LNCaP clone FGC (cell line): Measurements from ENCODE around the gene CYP1A2.
A peak's percentile ranks its signal among the peaks of the same experiment; 100 is the strongest.

Experiments
- DNase-seq: peaks from one replicate; pipeline ENCODE4 v3.0.0-alpha.2; 2011; ENCODE audit warnings: low read depth
- H3K4me3 ChIP-seq: 2 replicates; pipeline ENCODE4 v1.5.1; 2011; ENCODE audit warnings: mild to moderate bottlenecking, low read depth, low read length, control low read depth
- CTCF ChIP-seq: IDR thresholded peaks from 2 replicates; pipeline ENCODE4 v1.5.1; 2012; ENCODE audit warnings: mild to moderate bottlenecking; ENCODE audit not compliant: control insufficient read depth, insufficient read depth; ENCODE audit errors: extremely low read depth

CYP1A2 gene

DNA sequence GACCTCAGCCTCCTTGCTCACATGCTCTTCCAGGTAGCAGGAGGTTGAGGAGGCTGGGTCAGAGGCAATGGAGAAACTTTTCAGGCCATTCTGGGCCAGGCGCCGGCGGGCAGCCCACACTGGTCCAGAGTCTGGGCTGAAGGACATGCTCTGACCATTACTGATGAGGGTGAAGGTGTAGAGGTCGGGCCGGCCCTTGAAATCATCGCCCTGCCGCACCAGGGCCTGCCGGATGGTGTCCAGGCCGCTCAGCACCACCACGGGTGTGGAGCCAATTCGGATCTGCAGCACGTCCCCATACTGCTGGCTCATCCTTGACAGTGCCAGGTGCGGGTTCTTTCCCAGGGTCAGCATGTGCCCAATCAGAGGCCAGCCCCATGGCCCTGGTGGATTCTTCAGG lies 26.1 kb upstream of the CYP1A2 start:
- H3K4me3 ChIP-seq = no peak overlapping the region
- no peak for TF ChIP-seq CTCF
- no peak for DNase-seq

- no peak for DNase-seq
- TF ChIP-seq CTCF = no peak
- H3K4me3 ChIP-seq = no peak overlapping the region
Measured at GRCh38 chr15:74723187-74723586, 25.5 kb upstream of the CYP1A2 start.

DNA sequence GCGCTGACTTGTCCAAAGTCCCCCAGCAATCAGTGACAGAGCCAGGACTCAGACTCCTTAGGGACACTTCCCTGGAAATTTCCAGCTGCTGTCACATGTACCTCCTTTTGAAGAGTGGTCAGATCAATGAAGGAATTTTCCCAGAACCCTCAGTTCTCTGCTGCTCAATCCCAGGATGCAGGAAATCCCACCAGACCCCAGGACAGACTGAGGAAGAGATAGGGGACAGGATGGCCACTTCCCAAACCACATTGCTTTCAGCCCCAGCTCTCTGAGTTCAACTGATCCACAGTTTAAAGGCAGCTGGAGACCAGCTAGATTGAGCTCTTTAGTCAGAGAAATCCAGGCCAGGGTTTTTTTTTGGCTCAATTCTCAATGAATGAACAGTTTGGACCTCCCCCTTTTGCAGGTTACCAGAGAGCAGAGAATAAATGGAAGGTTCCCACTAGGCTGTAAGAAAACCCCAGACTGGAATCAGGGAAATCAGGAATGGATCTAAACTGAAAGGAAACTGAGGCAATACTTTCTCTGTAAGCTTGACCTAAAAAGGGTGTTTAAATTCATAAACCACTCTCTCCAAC lies 24.8 kb upstream of the CYP1A2 start:
- peak; percentile 22 for DNase-seq
- no peak for TF ChIP-seq CTCF

DNA sequence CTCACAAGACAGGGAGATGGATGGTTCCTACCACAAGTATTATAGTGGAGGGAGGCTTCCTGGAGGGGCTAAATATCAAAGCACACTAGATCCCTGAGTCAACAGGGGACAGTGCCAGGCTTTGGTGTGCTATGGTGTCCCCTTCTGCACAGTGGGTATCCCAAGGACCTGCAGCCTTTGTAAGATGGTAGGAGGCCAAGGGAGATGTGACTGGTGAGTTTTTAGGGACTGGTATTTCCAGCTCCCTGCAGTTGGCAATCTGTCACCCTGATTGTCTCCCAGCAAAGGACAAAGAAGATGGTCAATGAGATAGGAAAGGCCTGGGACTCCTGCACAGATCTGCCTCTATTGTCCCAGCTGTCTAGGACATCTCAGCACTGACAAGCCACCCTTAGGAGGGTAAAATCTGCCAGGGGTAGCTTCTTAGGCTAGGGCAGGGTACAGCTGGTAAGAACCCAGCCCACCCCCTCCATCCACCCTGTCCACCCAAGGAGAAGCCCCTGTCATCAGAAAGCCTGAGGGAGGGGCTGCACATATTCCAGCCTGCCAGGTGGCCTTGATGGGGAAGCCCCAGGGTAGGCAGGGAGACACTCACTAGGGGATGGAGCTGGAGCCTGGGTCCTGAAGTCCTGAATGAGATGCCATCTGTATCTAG lies 23.9 kb upstream of the CYP1A2 start:
- peak; percentile 35 for DNase-seq
- H3K4me3 ChIP-seq = no peak overlapping the region
- no peak for TF ChIP-seq CTCF

More for the DNA sequence above, 24.8 kb upstream of the CYP1A2 start:
- H3K4me3 ChIP-seq = no peak overlapping the region

DNA sequence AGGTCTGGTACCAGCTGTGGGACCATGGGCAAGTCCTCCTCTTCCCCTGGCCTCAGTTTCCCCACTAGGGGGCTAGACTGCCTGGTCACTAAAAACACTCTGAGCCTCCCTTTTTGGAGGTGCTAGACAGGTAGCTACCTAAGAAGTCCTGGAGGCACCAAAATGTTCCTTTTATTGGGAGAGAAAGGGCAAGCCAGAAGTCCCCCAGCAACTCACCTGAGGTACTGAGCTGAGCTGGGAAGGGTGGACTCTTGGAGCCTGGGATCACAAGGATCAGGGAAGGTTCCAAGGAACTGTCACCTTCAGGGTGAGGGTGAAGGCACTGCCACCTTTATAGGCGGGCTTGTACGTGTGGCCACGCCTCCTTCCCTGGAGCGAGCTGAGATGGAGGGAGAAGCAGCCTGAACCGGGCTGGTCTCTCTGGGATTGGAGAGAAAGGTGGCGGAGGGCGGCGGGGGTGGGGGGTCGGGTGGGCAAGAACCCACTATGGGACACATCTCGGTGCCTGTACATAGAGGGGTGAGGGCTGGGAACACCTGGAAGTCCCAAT lies 23.3 kb upstream of the CYP1A2 start, which contains the start of gene CYP1A1:
Gene CYP1A1 (minus strand): TSS at position 304 of the 550 bp plus-strand sequence. CDS start 2,431 bp downstream, outside the sequence.
- DNase-seq = peak; percentile 7
- no peak for TF ChIP-seq CTCF
- H3K4me3 ChIP-seq = peak within 1 kb of the TSS; percentile 54

DNA sequence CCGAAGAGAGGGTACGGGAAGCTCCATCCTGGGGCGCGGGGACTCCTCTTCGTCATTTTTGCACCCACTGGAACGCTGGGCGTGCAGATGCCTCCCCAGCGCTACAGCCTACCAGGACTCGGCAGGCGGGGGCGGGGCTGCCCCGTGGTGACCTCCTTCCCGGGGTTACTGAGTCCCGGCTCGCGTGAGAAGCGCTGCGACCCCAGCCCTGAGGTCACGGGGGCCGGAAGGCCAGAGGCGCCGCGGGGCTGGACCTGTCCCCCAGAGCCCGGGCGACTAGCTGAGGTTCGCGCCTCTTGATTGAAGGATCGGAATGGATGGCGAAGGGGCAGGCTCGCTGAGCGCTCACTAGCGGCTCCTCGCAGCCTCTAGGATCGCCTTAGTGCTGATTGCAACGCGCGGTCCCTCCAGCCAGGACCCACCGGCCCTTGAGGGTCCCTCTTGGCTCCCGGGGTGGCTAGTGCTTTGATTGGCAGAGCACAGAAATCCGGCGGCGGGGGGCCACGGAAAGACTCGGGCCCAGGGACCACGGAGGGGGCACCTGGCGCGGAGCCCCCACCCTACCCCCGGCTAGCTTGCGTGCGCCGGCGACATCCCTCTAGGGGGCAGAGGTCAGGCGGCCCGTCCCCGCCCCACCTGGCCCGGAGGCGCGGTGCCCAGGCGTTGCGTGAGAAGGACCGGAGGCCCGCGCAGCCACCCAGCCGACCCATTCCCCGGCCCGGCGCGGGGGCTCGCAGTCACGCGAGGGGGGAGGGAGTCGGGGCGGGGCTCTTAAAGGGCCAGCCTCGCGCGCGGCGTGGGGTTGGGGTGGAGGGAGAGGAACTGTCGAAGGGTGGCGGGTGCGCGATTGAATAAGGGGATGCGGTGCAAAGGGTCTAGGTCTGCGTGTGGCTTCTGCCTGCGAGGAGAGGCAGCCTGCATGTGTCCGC lies 22.5 kb upstream of the CYP1A2 start:
- no peak for DNase-seq
- peak overlapping the region; percentile 54 for H3K4me3 ChIP-seq
- TF ChIP-seq CTCF = 0 out of 2 replicates have a peak, but pooled peaks have one; percentile 0
